Measurements from ENCODE around the gene IL18. TPM values are rescaled to one million over a fixed set of nuclear protein-coding genes. Genes with fewer than 3 reads are reported as not detected.

IL18 gene
- total RNA-seq, 1 experiment from 2014 or later = 0.74 TPM

- TF ChIP-seq, protein P1, sequence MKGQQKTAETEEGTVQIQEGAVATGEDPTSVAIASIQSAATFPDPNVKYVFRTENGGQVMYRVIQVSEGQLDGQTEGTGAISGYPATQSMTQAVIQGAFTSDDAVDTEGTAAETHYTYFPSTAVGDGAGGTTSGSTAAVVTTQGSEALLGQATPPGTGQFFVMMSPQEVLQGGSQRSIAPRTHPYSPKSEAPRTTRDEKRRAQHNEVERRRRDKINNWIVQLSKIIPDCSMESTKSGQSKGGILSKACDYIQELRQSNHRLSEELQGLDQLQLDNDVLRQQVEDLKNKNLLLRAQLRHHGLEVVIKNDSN (CRISPR knock-in tag; IDR thresholded peaks at IDR 0.05) = no peak
- no peak for TF ChIP-seq FOXP4 (CRISPR knock-in tag; IDR thresholded peaks at IDR 0.05)
- no peak for TF ChIP-seq ZNF232 (CRISPR knock-in tag; IDR thresholded peaks at IDR 0.05)
- TF ChIP-seq HMGXB4 (CRISPR knock-in tag; IDR thresholded peaks at IDR 0.05) = no peak
- TF ChIP-seq ATF1 (CRISPR knock-in tag; IDR thresholded peaks at IDR 0.05) = no peak
- TF ChIP-seq ESRRA (CRISPR knock-in tag; IDR thresholded peaks at IDR 0.05; ENCODE audit: borderline replicate concordance) = no peak
- no peak for TF ChIP-seq TCF7 (CRISPR knock-in tag; IDR thresholded peaks at IDR 0.05; ENCODE audit: low read depth)
- TF ChIP-seq IRF2 (CRISPR knock-in tag; IDR thresholded peaks at IDR 0.05; ENCODE audit: borderline replicate concordance, low read depth) = no peak
- no peak for TF ChIP-seq PRRX2 (CRISPR knock-in tag; IDR thresholded peaks at IDR 0.05)
- TF ChIP-seq GRHL2 (CRISPR knock-in tag; IDR thresholded peaks at IDR 0.05; ENCODE audit: insufficient replicate concordance, severe bottlenecking) = no peak
- TF ChIP-seq, protein P2, sequence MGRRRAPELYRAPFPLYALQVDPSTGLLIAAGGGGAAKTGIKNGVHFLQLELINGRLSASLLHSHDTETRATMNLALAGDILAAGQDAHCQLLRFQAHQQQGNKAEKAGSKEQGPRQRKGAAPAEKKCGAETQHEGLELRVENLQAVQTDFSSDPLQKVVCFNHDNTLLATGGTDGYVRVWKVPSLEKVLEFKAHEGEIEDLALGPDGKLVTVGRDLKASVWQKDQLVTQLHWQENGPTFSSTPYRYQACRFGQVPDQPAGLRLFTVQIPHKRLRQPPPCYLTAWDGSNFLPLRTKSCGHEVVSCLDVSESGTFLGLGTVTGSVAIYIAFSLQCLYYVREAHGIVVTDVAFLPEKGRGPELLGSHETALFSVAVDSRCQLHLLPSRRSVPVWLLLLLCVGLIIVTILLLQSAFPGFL (CRISPR knock-in tag; IDR thresholded peaks at IDR 0.05; ENCODE audit: borderline replicate concordance) = no peak
- no peak for TF ChIP-seq AFF4 (CRISPR knock-in tag; IDR thresholded peaks at IDR 0.05; ENCODE audit: borderline replicate concordance)
- TF ChIP-seq, protein P3, sequence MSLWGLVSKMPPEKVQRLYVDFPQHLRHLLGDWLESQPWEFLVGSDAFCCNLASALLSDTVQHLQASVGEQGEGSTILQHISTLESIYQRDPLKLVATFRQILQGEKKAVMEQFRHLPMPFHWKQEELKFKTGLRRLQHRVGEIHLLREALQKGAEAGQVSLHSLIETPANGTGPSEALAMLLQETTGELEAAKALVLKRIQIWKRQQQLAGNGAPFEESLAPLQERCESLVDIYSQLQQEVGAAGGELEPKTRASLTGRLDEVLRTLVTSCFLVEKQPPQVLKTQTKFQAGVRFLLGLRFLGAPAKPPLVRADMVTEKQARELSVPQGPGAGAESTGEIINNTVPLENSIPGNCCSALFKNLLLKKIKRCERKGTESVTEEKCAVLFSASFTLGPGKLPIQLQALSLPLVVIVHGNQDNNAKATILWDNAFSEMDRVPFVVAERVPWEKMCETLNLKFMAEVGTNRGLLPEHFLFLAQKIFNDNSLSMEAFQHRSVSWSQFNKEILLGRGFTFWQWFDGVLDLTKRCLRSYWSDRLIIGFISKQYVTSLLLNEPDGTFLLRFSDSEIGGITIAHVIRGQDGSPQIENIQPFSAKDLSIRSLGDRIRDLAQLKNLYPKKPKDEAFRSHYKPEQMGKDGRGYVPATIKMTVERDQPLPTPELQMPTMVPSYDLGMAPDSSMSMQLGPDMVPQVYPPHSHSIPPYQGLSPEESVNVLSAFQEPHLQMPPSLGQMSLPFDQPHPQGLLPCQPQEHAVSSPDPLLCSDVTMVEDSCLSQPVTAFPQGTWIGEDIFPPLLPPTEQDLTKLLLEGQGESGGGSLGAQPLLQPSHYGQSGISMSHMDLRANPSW (CRISPR knock-in tag; conservative IDR thresholded peaks at IDR 0.05; ENCODE audit: low read depth) = no peak
- no peak for TF ChIP-seq RELA (CRISPR knock-in tag; IDR thresholded peaks at IDR 0.05; ENCODE audit: borderline replicate concordance)
Measured at GRCh38 chr11:112165049-112165448, 1.2 kb upstream of the IL18 start (continued).

All from WTC11 (cell line).